GM21529 (cell line): ENCODE results near the gene MBD6.
"Not testable (repeated sequence)": the region's sequence is repeated elsewhere in the genome, so short reads cannot be mapped to it uniquely, and the experiment has no call there.

Experiments used
- ATAC-seq: cut with Tn5 transposase; IDR thresholded peaks from one replicate; pipeline ENCODE4 v1.9.1; 2021; ENCODE audit not compliant: unreplicated experiment

Gene MBD6

DNA sequence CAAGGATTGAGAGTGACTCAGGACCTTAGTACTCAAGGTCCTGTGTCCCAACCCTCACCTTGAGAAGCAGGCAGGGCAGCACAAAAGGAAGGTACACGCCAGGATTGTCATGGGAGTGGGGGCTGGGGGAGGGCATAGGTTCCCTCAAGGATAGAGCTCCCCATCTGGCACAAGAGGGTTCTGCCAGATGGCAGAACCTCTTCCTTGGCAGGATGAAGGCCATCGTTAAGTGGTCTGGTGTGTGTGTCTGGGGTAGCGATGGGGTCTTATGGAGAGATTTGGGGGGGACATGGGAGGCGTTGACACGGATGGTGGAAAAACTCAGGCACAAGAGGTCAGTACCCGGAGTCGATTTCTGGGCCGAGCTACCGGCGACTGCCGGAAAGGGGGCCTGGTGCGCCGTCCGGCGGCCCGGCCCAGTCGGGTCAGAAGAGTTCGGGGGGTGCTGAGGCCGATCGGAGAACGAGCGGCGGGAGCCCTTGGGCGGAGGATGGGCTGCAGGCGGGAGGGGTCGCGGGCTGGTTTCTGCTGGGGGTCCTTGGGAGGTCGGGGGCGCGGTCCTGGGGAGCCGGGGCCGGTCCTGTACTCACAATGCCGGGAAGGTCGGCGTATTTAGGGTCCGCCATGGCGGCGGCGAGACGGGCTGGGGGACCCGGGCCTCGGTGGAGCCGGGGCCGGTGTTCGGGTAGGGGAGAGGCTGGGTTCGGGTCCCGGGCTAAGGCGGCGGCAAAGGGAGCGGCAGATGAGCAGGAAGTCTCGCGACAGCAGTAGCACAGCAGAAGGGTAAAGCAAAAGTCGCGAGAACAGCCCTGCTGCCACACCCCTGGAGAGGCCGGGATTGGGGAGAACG is 24.0 kb downstream of the MBD6 start, which contains the start of gene DCTN2:
Gene DCTN2, minus strand, starts transcription at position 755 of the 850 bp plus-strand sequence. Its CDS starts 129 bp downstream, at position 626.
- peak; percentile 99 for ATAC-seq

DNA sequence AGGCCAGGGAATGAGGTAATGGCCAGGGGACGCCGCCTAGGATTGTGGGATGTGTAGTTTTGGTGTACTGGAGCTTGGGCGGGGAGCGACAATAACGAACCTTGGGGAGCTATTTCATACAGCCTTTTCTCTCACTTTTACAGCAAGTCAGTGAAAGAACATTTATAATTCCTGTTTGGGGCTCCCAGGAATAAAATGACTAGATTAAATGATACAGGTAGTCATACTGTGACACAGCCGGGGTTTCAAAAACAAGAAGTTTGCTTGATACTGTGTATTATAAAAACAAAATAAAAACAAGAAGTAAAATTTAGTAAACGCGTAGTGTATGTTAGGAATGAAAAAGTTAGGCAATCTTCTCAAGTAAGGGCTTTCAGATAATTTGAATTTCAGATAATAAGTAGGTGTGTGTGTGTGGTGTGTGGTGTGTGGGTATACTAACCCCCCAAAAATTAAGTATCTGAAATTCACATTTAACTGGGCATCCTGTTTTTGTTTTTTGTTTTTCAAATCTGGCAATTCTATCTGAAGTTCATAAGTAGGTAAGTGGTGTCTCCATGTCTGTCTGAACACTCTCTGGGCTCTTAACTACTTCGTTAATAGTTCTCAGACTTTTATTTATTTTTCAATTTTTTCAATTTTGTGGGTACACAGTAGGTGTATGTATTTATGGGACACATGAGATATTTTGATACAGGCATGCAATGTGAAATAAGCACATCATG is 24.8 kb downstream of the MBD6 start:
- ATAC-seq: no peak

DNA sequence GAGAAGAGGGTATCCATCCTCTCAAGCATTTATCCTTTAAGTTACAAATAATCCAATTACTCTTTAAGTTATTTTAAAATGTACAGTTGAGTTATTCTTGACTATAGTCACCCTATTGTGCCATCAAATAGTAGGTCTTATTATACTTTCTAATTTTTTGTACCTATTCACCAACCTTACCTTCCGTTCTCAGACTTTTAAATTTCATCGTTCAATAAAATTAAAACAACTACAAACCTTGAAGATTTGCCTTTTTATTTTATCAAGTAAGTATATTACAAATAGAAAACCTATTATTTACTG is 25.3 kb downstream of the MBD6 start:
- no peak for ATAC-seq

DNA sequence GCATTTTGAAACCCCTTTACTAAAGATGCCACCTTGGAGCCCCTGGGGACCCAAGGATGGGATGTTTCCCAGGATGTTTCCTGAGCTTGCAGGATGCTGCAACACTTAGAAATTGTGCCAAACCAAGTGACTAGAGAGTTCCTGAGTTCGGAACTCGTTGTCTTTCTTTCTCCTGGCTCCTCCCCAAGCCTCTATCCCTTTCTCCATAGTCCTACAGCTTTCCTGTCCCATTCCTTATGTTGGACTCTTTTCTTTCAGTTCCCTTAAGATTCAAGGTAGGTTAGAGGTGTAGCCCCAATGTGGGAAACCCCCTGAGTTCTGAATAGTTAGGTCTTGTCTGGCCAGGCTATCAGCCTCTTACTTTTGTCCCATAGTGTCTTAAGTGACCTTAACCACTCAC is 25.9 kb downstream of the MBD6 start:
- no peak for ATAC-seq

DNA sequence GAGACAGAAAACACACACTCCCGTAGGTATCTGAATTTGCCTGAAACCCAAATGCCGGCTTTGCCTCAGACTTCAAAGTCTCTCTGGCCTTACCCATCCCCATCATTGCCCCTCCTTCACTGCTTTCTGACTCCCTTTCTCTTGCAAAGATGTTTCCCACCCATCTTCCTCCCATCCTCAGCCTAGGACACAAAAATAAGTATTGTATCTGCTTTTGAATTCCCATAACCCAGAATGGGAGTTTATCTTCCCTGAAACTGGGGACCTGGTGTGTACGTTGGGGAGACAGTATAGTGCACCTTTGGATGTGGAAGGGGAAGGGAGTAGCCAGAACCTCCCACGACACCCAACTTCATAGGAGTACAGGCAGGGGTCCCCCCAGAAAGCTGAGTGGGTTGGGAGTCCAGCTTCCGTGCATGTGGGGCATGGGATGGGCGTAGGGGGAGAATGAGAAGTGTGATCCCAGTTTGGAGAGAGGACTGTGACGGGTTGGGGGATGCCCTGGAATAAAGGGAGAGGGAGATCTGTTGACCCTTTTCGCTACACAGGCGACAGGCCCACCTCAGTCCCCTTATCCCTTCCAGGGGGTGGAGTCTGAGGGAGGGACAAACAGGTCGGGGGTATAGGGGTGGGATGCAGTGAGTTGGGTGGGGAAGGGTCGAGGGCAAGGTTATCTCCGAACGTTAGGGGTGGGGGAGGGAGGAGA is 26.7 kb downstream of the MBD6 start:
- ATAC-seq: no peak

DNA sequence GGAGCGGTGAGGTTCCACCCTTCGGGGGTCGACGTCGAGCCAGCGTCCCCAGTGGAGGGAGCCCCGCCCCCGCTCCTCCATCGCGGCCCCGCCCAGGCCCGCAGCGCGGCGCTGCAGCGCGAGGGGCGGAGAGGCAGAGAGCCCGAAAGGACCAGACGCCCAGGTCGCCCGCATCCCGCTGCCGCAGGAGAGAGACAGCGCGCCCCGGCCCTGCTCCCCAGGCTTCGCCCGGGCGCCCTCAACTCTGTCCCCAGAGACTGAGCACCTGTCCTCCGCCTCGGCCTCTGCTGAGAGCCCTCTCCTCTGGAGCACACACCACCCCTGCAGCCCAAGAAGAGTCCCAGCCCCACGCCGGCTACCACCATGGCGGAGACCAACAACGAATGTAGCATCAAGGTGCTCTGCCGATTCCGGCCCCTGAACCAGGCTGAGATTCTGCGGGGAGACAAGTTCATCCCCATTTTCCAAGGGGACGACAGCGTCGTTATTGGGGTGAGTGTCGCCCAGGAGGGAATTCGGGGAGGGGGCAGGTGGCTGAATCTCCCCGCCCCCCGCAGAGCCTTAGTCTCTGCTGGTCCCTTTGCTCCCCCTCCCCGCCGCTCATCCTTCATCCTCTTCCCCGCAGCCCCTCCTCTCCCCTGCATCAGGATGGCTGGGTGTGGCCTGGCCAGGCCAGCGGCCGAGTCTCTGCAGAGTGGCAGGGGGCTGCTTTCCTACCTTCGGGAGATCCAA is 27.5 kb downstream of the MBD6 start, which contains the start of gene KIF5A:
Gene KIF5A, plus strand, starts transcription at position 136 of the 732 bp plus-strand sequence. Its CDS starts 228 bp downstream, at position 364.
- ATAC-seq: no peak

DNA sequence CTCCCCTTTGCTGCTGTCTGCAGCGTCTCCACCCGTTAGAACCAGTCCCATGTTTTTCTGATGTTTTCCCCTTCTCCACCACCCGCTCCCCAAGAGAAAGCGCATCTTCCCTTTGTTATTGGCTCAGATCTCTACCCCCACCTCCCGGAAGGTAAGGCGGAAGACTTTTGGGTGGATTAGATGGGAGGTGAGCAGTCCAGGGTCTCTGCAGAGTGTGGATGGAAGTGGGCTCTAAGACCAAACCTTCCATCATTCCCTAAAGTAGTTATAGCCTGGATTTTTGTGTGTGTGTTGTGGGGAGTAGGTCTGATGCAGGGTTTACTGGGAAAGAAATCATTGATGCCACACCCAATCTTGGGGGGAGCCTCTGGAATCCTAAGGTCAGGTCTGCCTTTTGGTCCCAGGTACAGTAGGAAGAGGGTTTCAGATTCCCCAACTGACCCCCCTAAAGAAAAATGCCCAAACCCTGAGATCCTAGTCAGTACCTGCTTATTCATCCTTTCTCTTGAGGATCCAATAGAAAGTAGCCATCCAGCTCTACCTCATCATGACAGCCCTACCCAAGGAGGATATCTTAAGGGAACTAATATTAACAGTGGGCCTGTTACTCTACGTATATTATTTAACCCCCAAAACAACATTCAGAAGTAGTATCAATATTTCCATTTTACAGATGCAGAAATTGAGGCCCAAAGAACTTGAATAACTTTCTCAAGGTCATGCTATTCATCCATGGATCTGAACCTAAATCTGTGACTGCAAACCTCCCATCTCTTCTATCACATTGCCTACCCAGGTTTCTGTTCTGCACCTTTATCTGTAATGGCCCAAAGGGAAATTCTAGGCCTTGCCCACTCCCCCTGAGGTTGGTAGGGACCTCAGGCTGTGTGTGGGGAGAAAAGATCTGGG is 28.3 kb downstream of the MBD6 start:
- no peak for ATAC-seq

DNA sequence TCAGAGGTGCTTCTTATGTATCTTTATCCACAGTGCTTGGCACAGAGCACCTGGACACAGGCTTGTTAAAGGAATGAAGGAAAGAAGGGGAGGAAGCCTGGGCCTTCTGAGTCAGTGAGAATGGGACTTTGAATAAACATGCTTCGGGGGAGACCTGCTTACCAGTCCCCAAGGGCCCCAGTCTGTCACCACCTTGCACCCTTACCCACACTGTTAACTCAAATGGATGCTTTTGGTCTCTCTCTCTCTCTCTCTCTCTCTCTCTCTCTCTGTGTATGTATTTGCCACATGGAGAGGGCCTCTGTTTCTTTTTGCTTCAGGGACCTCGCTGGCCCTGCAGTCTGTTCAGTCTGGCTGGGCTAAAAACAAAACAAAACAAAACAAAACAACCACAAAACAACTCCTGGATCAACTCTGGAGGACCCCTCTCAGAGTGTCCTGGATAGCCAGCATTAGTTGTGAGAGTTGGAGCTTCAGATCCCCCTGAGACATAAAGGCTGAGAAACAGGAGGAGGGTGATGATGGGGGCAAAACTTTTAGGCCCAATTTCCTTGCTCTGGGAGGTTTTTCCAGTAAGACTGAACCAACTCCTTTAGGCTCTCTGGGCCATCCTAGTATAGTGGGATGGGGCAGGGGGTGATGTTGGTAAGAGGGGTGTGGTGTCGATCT is 29.1 kb downstream of the MBD6 start:
- ATAC-seq: no peak

DNA sequence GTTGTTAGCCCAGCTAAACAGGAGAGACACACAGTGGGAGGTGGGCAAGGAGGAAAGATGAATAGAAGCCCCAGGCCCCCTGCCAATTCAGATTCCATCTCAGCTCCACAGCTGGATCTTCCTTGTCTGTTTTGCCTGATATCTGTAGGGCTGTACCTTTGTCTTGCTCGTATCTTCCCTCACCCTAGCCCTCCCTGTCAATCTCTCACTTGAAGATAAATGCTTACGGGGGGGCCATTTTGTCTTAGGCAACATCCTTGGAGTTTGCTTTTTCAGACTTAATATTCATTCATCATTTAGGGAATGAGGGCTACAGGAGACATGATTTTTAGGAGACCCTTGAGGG is 29.7 kb downstream of the MBD6 start:
- ATAC-seq: no peak

DNA sequence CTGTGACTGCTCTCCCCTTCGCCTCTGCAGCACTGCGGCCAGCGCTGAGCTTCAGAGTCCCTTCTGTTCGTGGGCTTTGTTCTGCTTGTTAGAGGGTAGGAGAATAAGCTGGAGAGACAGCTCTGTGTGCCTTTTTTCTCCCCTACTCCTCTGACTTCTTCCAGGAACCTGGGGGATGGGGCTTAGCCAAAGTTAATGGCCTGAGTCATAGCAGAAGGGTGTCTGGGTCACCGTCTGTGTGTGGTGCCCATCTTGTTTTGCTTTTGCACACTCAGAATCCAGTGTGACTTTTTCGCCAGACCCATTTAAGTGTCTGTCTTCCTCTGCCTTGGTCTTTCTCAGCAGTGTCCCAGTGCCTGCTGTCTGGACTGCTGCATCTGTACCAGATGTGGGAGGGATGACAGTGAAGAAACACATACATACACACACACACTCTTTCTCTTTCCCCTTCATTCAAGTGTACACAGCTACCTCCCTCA is 30.2 kb downstream of the MBD6 start:
- ATAC-seq: no peak

DNA sequence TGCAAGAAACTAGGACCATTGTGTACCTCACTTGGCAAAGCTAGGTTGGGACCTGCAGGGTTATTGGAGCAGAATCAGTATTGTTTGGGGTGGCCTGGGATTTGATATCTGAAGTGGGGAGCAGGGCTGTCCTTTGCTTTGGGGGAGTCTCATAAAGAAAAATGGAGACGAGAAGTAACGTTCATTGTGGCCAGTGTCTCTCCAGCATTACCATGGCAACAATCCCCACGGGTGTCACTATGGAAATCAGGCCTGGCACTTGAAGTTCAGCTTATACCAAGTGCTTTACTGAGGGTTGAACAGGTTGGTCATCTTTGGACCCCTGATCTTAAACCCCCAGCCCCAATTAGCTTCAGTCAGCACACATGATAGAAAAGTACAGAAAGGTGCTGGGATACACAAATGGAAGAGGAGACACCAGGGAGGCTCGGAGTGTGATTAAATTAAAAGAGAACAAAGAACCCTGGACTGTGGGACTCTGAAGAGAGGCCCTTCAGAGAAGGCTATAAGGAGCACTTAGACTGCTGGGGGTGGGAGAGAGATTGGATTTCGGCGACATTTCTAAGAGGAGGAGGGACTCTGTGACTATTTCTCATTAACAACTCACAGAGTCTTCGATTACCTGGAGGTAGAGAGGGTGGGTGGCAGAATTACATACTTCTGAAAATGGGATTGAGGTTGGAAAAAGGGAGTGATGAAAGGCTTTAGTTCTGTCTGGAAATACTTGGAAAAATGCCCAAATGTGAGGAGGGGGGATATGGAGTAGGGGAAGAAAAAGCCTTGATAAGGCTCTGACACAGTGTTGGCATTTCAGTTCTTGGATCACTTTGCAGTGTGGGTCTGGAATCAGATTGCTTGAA is 30.9 kb downstream of the MBD6 start:
- ATAC-seq: no peak

DNA sequence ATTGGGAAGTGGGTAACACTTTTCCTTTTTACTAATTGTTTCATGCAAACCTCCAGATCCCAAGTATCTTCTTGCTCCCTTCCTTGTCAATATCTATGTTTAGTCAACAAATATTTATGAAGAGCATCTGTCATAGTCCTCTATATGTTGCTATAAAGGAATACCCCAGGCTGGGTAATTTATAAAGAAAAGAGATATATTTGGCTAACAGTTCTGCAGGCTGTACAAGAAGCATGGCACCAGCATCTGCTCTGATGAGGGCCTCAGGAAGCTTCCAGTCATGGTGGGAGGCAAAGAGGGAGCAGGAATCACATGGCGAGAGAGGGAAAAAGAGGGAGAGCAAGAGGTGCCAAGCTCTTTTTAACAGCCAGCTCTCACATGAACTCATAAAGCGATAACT is 31.8 kb downstream of the MBD6 start:
- ATAC-seq: no peak

DNA sequence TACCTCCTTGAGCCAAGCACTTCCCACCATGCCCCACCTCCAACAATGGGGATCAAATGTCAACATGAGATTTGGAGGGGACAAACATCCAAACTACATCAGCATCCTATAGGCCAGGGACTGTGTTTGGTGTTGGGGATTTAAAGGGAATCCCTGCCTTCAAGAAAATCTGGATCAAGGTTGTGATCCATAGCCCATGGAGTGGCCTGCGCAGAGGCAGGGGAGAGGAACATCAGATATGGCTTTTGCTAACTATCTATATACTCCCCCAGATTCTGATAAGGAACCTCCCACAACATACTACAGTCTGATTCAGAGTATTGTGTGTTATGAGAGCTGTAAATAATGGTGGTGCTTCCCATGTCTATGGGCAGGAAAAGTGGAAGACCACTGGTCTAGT is 32.3 kb downstream of the MBD6 start:
- ATAC-seq: no peak

DNA sequence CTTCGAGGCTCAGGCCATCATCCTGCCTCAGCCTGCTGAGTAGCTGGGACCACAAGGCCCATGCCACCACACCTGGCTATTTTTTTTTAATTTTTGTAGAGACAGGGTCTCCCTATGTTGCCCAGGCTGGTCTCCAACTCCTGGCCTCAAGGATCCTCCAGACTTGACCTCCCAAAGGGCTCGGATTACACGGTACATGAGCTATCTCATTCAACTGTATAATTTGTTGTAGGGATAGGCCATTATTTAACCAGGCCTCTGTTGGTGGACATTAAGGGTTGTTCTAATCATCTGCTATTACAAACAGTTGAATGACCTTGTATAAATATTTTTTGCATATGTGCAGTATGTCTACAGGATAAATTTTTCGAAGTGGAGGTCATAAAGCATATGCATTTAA is 36.2 kb downstream of the MBD6 start:
- no peak for ATAC-seq

DNA sequence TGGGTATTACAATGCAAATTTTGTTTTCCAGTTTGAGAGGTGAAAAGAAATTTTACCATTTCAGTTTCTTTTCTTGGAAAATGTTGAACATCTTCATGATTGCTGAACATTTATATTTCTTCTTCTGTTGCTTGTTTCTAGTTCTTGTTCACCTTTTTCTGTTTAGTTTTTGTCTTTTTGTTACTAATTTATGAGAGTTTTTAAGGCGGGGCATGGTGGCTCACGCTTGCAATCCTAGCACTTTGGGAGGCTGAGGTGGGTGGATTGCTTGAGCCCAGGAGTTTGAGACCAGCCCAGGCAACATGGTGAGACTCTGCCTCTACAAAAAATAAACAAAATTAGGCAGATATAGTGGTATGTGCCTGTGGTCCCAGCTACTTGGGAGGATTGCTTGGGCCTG is 37.9 kb downstream of the MBD6 start:
- no peak for ATAC-seq

DNA sequence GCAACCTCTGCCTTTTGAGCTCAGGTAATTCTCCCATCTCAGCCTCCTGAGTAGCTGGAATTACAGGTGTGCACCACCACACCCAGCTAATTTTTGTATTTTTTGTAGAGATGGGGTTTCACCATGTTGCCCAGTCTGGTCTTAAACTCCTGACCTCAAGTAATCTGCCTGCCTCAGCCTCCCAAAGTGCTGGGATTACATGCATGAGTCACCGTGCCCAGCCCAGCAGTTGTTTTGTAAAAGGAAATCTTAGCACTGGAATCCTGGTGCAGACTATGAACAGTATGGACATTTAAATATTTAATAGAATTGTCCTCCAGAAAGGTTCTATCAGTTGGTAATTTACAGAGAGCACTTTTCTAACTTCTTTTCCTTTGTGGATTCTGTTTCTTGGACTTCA is 38.5 kb downstream of the MBD6 start:
- not testable (repeated sequence) for ATAC-seq

DNA sequence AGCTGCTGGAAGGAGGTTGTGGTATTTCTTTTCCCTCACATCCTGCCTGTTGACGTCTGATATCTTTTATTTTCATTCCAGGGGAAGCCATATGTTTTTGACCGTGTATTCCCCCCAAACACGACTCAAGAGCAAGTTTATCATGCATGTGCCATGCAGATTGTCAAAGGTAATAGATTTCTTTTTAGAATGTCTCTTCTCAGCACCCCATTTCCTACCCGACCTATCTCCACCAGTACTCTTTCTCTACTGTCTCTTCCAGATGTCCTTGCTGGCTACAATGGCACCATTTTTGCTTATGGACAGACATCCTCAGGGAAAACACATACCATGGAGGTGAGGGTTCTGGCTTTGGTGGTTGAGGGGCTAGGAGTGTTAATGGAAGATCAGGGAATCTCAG is 40.7 kb downstream of the MBD6 start:
- ATAC-seq: no peak

DNA sequence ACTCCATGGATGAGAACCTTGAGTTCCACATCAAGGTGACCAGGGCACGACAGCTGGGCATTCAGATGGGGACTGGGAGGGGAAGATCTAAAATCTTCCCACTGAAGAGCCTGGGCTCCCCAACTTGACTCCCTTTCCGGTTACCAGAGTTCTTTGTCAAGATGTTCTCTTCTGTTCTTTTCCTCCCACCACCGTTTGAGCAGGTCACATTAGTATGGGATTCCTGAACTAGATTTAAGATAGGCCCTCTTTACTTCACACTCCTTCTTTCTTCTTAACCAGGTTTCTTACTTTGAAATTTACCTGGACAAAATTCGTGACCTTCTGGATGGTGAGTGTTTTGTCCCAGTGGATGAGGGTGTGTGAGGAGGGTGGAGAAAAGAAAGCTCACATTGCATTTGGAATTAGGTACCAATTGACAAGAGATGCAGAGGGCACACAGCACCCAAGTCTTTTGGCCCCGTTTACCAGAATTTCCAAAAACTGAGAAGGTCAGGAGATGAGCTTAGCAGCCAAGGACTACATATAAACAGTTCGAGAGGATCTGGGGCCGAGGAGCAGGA is 41.6 kb downstream of the MBD6 start:
- ATAC-seq: no peak
